Esophagus muscularis mucosa (tissue), 4 donors: ENCODE measurements around the gene CFAP97. TPM values are rescaled to one million over a fixed set of nuclear protein-coding genes. Genes with fewer than 3 reads are reported as not detected.

ENCODE experiments used
- DNase-seq: peaks from one replicate; pipeline ENCODE4 v3.0.0-alpha.2; 2017; ENCODE audit errors: extremely low spot score
- H3K27ac ChIP-seq, 4 donors: fragments of 200-600 bp; sonication (generic); replicated peaks in 1 of 4; 1 replicate in 3 of 4; 2 replicates in 1 of 4; pipeline ENCODE4 v1.5.1; 2016 to 2019; ENCODE audit warnings: mild to moderate bottlenecking in 1 of 4
- H3K27me3 ChIP-seq, 4 donors: fragments of 200-600 bp; sonication (generic); one replicate each; pipeline versions ENCODE4 v1.5.1 to v1.6.0; 2016 to 2019
- H3K36me3 ChIP-seq, 4 donors: fragments of 200-600 bp; sonication (generic); one replicate each; pipeline ENCODE4 v1.5.1; 2016 to 2019
- H3K4me1 ChIP-seq, 4 donors: fragments of 200-600 bp; sonication (generic); one replicate each; pipeline ENCODE4 v1.5.1; 2016 to 2019
- H3K4me3 ChIP-seq, 4 donors: fragments of 200-600 bp; sonication (generic); 1 replicate in 2 of 4; 2 replicates in 2 of 4; pipeline ENCODE4 v1.5.1; 2016 to 2019; ENCODE audit warnings: mild to moderate bottlenecking in 4 of 4, moderate library complexity in 1 of 4
- H3K9me3 ChIP-seq, 4 donors: fragments of 200-600 bp; sonication (generic); 1 replicate in 3 of 4; 2 replicates in 1 of 4; pipeline ENCODE4 v1.5.1; 2016 to 2019
- CTCF ChIP-seq, 3 experiments: fragments of 200-600 bp in 2 of 3; fragments of 450-650 bp in 1 of 3; sonication (generic) in 2 of 3; IDR thresholded peaks; one replicate each; pipeline ENCODE4 v1.5.1; 2017 to 2019; ENCODE audit warnings: antibody characterized with exemption in 3 of 3, mild to moderate bottlenecking in 2 of 3, moderate library complexity in 1 of 3
- EP300 ChIP-seq: sonication (generic); formaldehyde crosslinking; IDR thresholded peaks from one replicate; pipeline ENCODE4 v1.6.1; 2017; ENCODE audit warnings: antibody characterized with exemption
- POLR2A ChIP-seq: fragments of 450-650 bp; IDR thresholded peaks from one replicate; pipeline ENCODE4 v1.6.1; 2017; ENCODE audit warnings: antibody characterized with exemption, moderate library complexity, mild to moderate bottlenecking, low read depth
- POLR2AphosphoS5 ChIP-seq, 2 donors: sonication (generic); formaldehyde crosslinking; IDR thresholded peaks; one replicate each; pipeline ENCODE4 v1.6.1; 2017; ENCODE audit warnings: antibody characterized with exemption in 2 of 2
- WGBS: methylation state at CpG from one replicate; pipeline ENCODE4 v1.1.5; 2018; 5-methylcytosine and 5-hydroxymethylcytosine counted together
- intact Hi-C: fragments of 100-400 bp; cut with DNase I; formaldehyde crosslinking; loops from one replicate; pipeline ENCODE4 v1.15.1; 2023
- total RNA-seq, 4 donors: library from RNA; depleted of rRNA; stranded (reverse); fragments of >200 nt; gene quantifications; one replicate each; pipeline versions ENCODE4 v1.1.0 to v1.2.1, GENCODE V29; 2016

The CFAP97 gene
- total RNA-seq, 4 donors from 2014 or later = 30.2 to 36.8 (median 35.1) TPM

- no peaks in the 10 kb centered on the region for H3K36me3 ChIP-seq
- WGBS = 93% methylated on average over 6 of the region's 6 CpGs
- H3K4me1 ChIP-seq = peaks cover 9 to 34% (median 24%) of the 10 kb centered on the region in 4 donors
- no peaks in the 10 kb centered on the region for H3K27me3 ChIP-seq
- DNase-seq = no peak
- no peaks in the 10 kb centered on the region for H3K9me3 ChIP-seq
- H3K27ac ChIP-seq = no peak overlapping the region
- intact Hi-C loops = no loop called here
- TF ChIP-seq EP300 = no peak
- TF ChIP-seq CTCF (IDR thresholded peaks at IDR 0.05) = no peak
- no peak for TF ChIP-seq POLR2A
- TF ChIP-seq POLR2AphosphoS5 (IDR thresholded peaks at IDR 0.05) = no peak
- H3K4me3 ChIP-seq = no peak overlapping the region
Observed at GRCh38 chr4:185225940-185226339, 22.1 kb upstream of the CFAP97 start.

- intact Hi-C loops = no loop called here
- DNase-seq = no peak
- TF ChIP-seq POLR2AphosphoS5 (IDR thresholded peaks at IDR 0.05) (no peak), POLR2A (no peak), CTCF (IDR thresholded peaks at IDR 0.05) (peak in 1 of 3 experiments; percentile 35), EP300 (no peak)
- H3K4me1 ChIP-seq = peaks cover 11 to 42% (median 32%) of the 10 kb centered on the region in 4 donors
- no peaks in the 10 kb centered on the region for H3K36me3 ChIP-seq
- no peak overlapping the region for H3K4me3 ChIP-seq
- H3K27me3 ChIP-seq = no peaks in the 10 kb centered on the region
- H3K9me3 ChIP-seq = no peaks in the 10 kb centered on the region
- H3K27ac ChIP-seq = no peak overlapping the region
Observed at GRCh38 chr4:185224597-185224996, 20.8 kb upstream of the CFAP97 start.

GRCh38 chr4:185222598-185222997, 18.8 kb upstream of the CFAP97 start:
- Histone ChIP-seq H3K36me3 (no peaks in the 10 kb centered on the region), H3K4me1 (peaks cover 10 to 40% (median 36%) of the 10 kb centered on the region in 4 donors), H3K9me3 (no peaks in the 10 kb centered on the region), H3K27ac (no peak overlapping the region), H3K4me3 (no peak overlapping the region), H3K27me3 (no peaks in the 10 kb centered on the region)
- DNase-seq = no peak
- intact Hi-C loops = no loop called here
- no peak for TF ChIP-seq EP300
- no peak for TF ChIP-seq POLR2AphosphoS5 (IDR thresholded peaks at IDR 0.05)
- TF ChIP-seq POLR2A = no peak
- no peak for TF ChIP-seq CTCF (IDR thresholded peaks at IDR 0.05)

GRCh38 chr4:185221912-185222311, 18.1 kb upstream of the CFAP97 start:
- WGBS = 86% methylated on average over 10 of the region's 10 CpGs
- H3K4me1 ChIP-seq = peaks cover 9 to 40% (median 36%) of the 10 kb centered on the region in 4 donors
- no peak overlapping the region for H3K4me3 ChIP-seq
- TF ChIP-seq EP300 = no peak
- TF ChIP-seq CTCF (IDR thresholded peaks at IDR 0.05) = no peak
- TF ChIP-seq POLR2AphosphoS5 (IDR thresholded peaks at IDR 0.05) = no peak
- no peak for TF ChIP-seq POLR2A
- H3K27ac ChIP-seq = no peak overlapping the region
- no peaks in the 10 kb centered on the region for H3K9me3 ChIP-seq
- intact Hi-C loops = no loop called here
- H3K27me3 ChIP-seq = no peaks in the 10 kb centered on the region
- no peaks in the 10 kb centered on the region for H3K36me3 ChIP-seq
- DNase-seq = no peak

GRCh38 chr4:185221491-185221890, 17.7 kb upstream of the CFAP97 start:
- no peaks in the 10 kb centered on the region for H3K27me3 ChIP-seq
- DNase-seq = no peak
- H3K4me1 ChIP-seq = peaks cover 12 to 40% (median 36%) of the 10 kb centered on the region in 4 donors
- WGBS = 87% methylated on average over 2 of the region's 2 CpGs
- H3K4me3 ChIP-seq = no peak overlapping the region
- intact Hi-C loops = no loop called here
- H3K27ac ChIP-seq = peak overlapping the region in 1 of 4 donors; percentile 60
- H3K9me3 ChIP-seq = no peaks in the 10 kb centered on the region
- no peaks in the 10 kb centered on the region for H3K36me3 ChIP-seq
- TF ChIP-seq POLR2AphosphoS5 (IDR thresholded peaks at IDR 0.05) (no peak), EP300 (no peak), POLR2A (no peak), CTCF (IDR thresholded peaks at IDR 0.05) (no peak)
